Neural cell (in vitro differentiated cells): ENCODE data around the gene THAP4. TPM values are rescaled to one million over a fixed set of nuclear protein-coding genes. Genes with fewer than 3 reads are reported as not detected.

Source experiments
- H2AFZ ChIP-seq: fragments of 200-600, 300-800 bp; sonication (generic), shearing (Covaris generic); 2 replicates; pipeline ENCODE4 v1.6.0; 2014; ENCODE audit warnings: low read depth, mild to moderate bottlenecking, antibody characterized with exemption, low read length, moderate library complexity
- H3F3A ChIP-seq: fragments of 200-600 bp; shearing (Covaris generic); 2 replicates; pipeline ENCODE4 v1.6.1; 2016; ENCODE audit warnings: mild to moderate bottlenecking, moderate library complexity, mixed read lengths, antibody characterized with exemption, low read length; ENCODE audit not compliant: insufficient read depth, poor library complexity, severe bottlenecking
- H3K27ac ChIP-seq: fragments of 200-600, 300-800 bp; sonication (generic), shearing (Covaris generic); 2 replicates; pipeline ENCODE4 v1.5.1; 2014; ENCODE audit warnings: mild to moderate bottlenecking, low read length, moderate library complexity
- H3K27me3 ChIP-seq: fragments of 300-800, 200-600 bp; sonication (generic), shearing (Covaris generic); 2 replicates; pipeline ENCODE4 v1.6.0; 2014; ENCODE audit warnings: mild to moderate bottlenecking, low read depth, low read length, moderate library complexity; ENCODE audit not compliant: insufficient read depth
- H3K36me3 ChIP-seq: fragments of 300-800, 200-600 bp; sonication (generic), shearing (Covaris generic); 2 replicates; pipeline ENCODE4 v1.5.1; 2014; ENCODE audit warnings: mild to moderate bottlenecking, antibody characterized with exemption, low read length, moderate library complexity; ENCODE audit not compliant: insufficient read depth
- H3K4me2 ChIP-seq: fragments of 300-800, 200-600 bp; sonication (generic), shearing (Covaris generic); 2 replicates; pipeline ENCODE4 v1.6.0; 2014; ENCODE audit warnings: mild to moderate bottlenecking, low read length
- H3K4me3 ChIP-seq: fragments of 300-800, 200-600 bp; sonication (generic), shearing (Covaris generic); 2 replicates; pipeline ENCODE4 v1.5.1; 2014; ENCODE audit warnings: mild to moderate bottlenecking, low read length, moderate library complexity
- H3K79me2 ChIP-seq: fragments of 200-600 bp; shearing (Covaris generic); replicated peaks from 2 replicates; pipeline ENCODE4 v1.6.0; 2014; ENCODE audit warnings: mild to moderate bottlenecking, low read length, moderate library complexity; ENCODE audit not compliant: insufficient read depth
- H3K9ac ChIP-seq: fragments of 300-800, 200-600 bp; sonication (generic), shearing (Covaris generic); 2 replicates; pipeline ENCODE4 v1.6.1; 2016; ENCODE audit warnings: mild to moderate bottlenecking, low read length, mixed read lengths
- H3K9me2 ChIP-seq: fragments of 200-600 bp; shearing (Covaris generic); 2 replicates; pipeline ENCODE4 v1.6.1; 2016; ENCODE audit warnings: mild to moderate bottlenecking, low read length, mixed read lengths; ENCODE audit not compliant: insufficient read depth
- H3K9me3 ChIP-seq: fragments of 200-600, 300-800 bp; sonication (generic), shearing (Covaris generic); 2 replicates; pipeline ENCODE4 v1.6.1; 2016; ENCODE audit warnings: mild to moderate bottlenecking, mixed run types, low read length, moderate library complexity, mixed read lengths
- H4K20me1 ChIP-seq: fragments of 200-600 bp; shearing (Covaris generic); 2 replicates; pipeline ENCODE4 v1.6.1; 2016; ENCODE audit warnings: mild to moderate bottlenecking, mixed run types; ENCODE audit not compliant: insufficient read depth
- EP300 ChIP-seq: fragments of 450-650 bp; conservative IDR thresholded peaks from 2 replicates; pipeline ENCODE4 v1.6.1; 2014; ENCODE audit warnings: antibody characterized with exemption, mild to moderate bottlenecking, moderate library complexity; ENCODE audit not compliant: poor library complexity, severe bottlenecking
- EZH2 ChIP-seq: fragments of 200-600, 300-800 bp; shearing (Covaris generic), sonication (generic); IDR thresholded peaks from 2 replicates; pipeline ENCODE4 v1.6.1; 2014; ENCODE audit warnings: antibody characterized with exemption, low read length, borderline replicate concordance, mild to moderate bottlenecking; ENCODE audit not compliant: insufficient read depth, poor library complexity, severe bottlenecking
- MXI1 ChIP-seq: fragments of 450-650 bp; conservative IDR thresholded peaks from 2 replicates; pipeline ENCODE4 v1.6.1; 2014; ENCODE audit warnings: antibody characterized with exemption, mild to moderate bottlenecking; ENCODE audit not compliant: poor library complexity, severe bottlenecking
- POLR2AphosphoS5 ChIP-seq: IDR thresholded peaks from 2 replicates; pipeline ENCODE4 v1.6.1; 2012
- RAD21 ChIP-seq: fragments of 450-650 bp; conservative IDR thresholded peaks from 2 replicates; pipeline ENCODE4 v1.6.1; 2014; ENCODE audit warnings: antibody characterized with exemption, mild to moderate bottlenecking, moderate library complexity
- SMC3 ChIP-seq: fragments of 450-650 bp; conservative IDR thresholded peaks from 2 replicates; pipeline ENCODE4 v1.6.1; 2014; ENCODE audit warnings: antibody characterized with exemption, mild to moderate bottlenecking, moderate library complexity; ENCODE audit not compliant: poor library complexity
- TAF1 ChIP-seq: IDR thresholded peaks from 2 replicates; pipeline ENCODE4 v1.6.1; 2012; ENCODE audit warnings: low read depth
- polyA plus RNA-seq: library from polyadenylated mRNA; depleted of rRNA; stranded (reverse); fragments of >200 nt; gene quantifications from 2 replicates; pipeline ENCODE4 v1.2.3, GENCODE V29; 2014
- TF ChIP-seq, protein P1 (sequence below): IDR thresholded peaks from 2 replicates; pipeline ENCODE4 v1.6.1; 2012; ENCODE audit warnings: borderline replicate concordance
- TF ChIP-seq, protein P2 (sequence below): fragments of 450-650 bp; IDR thresholded peaks from 2 replicates; pipeline ENCODE4 v1.5.1; 2014; ENCODE audit warnings: antibody characterized with exemption, mild to moderate bottlenecking, moderate library complexity; ENCODE audit not compliant: poor library complexity, severe bottlenecking

Gene THAP4
- polyA plus RNA-seq, 1 donor from 2014 or later = 30.8 TPM

- H4K20me1 ChIP-seq = no peaks in the 10 kb centered on the region
These were observed 73.4 kb downstream of the THAP4 start for GRCh38 chr2:241563571-241563980.

DNA sequence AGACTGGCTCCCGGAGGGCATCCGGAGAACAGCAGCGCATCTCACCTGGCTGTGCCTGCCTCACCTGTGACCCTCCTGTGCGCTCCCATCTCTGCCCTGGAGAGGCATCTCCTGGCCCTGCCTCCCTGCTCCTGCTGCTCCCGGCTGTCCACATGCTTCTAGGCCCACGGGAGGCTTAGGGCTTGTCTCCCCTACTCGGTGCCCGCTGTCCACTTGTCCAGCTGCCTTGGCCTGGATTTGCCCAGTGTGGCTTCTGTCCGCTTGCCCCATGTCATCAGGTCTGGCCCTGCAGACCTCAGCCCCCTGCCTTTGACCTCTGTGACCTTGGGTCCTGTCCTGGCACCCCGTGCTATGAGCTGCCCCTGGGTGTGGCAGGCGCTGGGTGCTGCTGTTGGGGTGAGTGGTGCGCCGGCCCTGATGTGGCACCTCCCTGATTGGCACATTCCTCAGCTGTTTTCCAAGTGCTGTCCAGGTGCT lies 73.9 kb downstream of the THAP4 start:
- Histone ChIP-seq H3K4me3 (no peak overlapping the region), H3K9me2 (no peaks in the 10 kb centered on the region), H3K27me3 (peaks cover 24% of the 10 kb centered on the region), H2AFZ (no peak overlapping the region), H3K4me2 (no peak overlapping the region), H3K36me3 (no peaks in the 10 kb centered on the region), H3K9me3 (no peaks in the 10 kb centered on the region), H3K27ac (no peak overlapping the region), H3F3A (no peaks in the 10 kb centered on the region), H4K20me1 (no peaks in the 10 kb centered on the region), H3K79me2 (no peaks in the 10 kb centered on the region), H3K9ac (no peak overlapping the region)
- no peak for TF ChIP-seq EZH2

More at GRCh38 chr2:241563571-241563980, 73.4 kb downstream of the THAP4 start:
- Histone ChIP-seq H3K27me3 (peaks cover 18% of the 10 kb centered on the region), H2AFZ (no peak overlapping the region), H3K4me3 (no peak overlapping the region), H3K4me2 (no peak overlapping the region), H3K9me3 (no peaks in the 10 kb centered on the region), H3K36me3 (no peaks in the 10 kb centered on the region), H3K9me2 (no peaks in the 10 kb centered on the region), H3K79me2 (no peaks in the 10 kb centered on the region), H3K9ac (no peak overlapping the region), H3F3A (no peaks in the 10 kb centered on the region), H3K27ac (no peak overlapping the region)
- TF ChIP-seq, protein P1, sequence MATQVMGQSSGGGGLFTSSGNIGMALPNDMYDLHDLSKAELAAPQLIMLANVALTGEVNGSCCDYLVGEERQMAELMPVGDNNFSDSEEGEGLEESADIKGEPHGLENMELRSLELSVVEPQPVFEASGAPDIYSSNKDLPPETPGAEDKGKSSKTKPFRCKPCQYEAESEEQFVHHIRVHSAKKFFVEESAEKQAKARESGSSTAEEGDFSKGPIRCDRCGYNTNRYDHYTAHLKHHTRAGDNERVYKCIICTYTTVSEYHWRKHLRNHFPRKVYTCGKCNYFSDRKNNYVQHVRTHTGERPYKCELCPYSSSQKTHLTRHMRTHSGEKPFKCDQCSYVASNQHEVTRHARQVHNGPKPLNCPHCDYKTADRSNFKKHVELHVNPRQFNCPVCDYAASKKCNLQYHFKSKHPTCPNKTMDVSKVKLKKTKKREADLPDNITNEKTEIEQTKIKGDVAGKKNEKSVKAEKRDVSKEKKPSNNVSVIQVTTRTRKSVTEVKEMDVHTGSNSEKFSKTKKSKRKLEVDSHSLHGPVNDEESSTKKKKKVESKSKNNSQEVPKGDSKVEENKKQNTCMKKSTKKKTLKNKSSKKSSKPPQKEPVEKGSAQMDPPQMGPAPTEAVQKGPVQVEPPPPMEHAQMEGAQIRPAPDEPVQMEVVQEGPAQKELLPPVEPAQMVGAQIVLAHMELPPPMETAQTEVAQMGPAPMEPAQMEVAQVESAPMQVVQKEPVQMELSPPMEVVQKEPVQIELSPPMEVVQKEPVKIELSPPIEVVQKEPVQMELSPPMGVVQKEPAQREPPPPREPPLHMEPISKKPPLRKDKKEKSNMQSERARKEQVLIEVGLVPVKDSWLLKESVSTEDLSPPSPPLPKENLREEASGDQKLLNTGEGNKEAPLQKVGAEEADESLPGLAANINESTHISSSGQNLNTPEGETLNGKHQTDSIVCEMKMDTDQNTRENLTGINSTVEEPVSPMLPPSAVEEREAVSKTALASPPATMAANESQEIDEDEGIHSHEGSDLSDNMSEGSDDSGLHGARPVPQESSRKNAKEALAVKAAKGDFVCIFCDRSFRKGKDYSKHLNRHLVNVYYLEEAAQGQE = no peak
- no peak for TF ChIP-seq RAD21
- TF ChIP-seq SMC3 = no peak
- no peak for TF ChIP-seq TAF1
- TF ChIP-seq POLR2AphosphoS5 = no peak
- TF ChIP-seq, protein P2, sequence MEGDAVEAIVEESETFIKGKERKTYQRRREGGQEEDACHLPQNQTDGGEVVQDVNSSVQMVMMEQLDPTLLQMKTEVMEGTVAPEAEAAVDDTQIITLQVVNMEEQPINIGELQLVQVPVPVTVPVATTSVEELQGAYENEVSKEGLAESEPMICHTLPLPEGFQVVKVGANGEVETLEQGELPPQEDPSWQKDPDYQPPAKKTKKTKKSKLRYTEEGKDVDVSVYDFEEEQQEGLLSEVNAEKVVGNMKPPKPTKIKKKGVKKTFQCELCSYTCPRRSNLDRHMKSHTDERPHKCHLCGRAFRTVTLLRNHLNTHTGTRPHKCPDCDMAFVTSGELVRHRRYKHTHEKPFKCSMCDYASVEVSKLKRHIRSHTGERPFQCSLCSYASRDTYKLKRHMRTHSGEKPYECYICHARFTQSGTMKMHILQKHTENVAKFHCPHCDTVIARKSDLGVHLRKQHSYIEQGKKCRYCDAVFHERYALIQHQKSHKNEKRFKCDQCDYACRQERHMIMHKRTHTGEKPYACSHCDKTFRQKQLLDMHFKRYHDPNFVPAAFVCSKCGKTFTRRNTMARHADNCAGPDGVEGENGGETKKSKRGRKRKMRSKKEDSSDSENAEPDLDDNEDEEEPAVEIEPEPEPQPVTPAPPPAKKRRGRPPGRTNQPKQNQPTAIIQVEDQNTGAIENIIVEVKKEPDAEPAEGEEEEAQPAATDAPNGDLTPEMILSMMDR = no peak
- no peak for TF ChIP-seq MXI1
- no peak for TF ChIP-seq EP300
- TF ChIP-seq EZH2 = no peak
